Cardiac muscle cell (in vitro differentiated cells and primary cell): ENCODE results near the gene FSD1. TPM values are rescaled to one million over a fixed set of nuclear protein-coding genes. Genes with fewer than 3 reads are reported as not detected.

Experiments used
- DNase-seq, 2 donors: peaks; one replicate each; pipeline versions ENCODE4 v3.0.0 to v3.0.0-alpha.2; 2010 to 2017; ENCODE audit warnings: low read depth in 1 of 2, low spot score in 1 of 2
- H3K27ac ChIP-seq: fragments of 200-600 bp; sonication (generic); 2 replicates; pipeline ENCODE4 v1.5.1; 2016
- H3K27me3 ChIP-seq: fragments of 200-600 bp; sonication (generic); 2 replicates; pipeline ENCODE4 v1.6.0; 2016; ENCODE audit warnings: control low read depth
- H3K36me3 ChIP-seq: fragments of 200-600 bp; sonication (generic); 2 replicates; pipeline ENCODE4 v1.5.1; 2016; ENCODE audit warnings: control low read depth
- H3K4me1 ChIP-seq: fragments of 200-600 bp; sonication (generic); 2 replicates; pipeline ENCODE4 v1.8.1; 2017; ENCODE audit warnings: low read depth, mild to moderate bottlenecking, mixed run types
- H3K4me3 ChIP-seq: fragments of 200-600 bp; sonication (generic); 2 replicates; pipeline ENCODE4 v1.5.1; 2016; ENCODE audit warnings: mild to moderate bottlenecking
- H3K9me3 ChIP-seq: fragments of 200-600 bp; sonication (generic); 2 replicates; pipeline ENCODE4 v1.5.1; 2017; ENCODE audit warnings: low read depth, mild to moderate bottlenecking, control low read depth
- polyA plus RNA-seq: library from polyadenylated mRNA; unstranded; fragments of >200 nt; fragmentation: Nextera tagmentation; extraction: Ambion mirVana; gene quantifications from 2 replicates; pipeline ENCODE4 v1.2.1, GENCODE V29; 2016
- total RNA-seq: library from RNA; depleted of rRNA; stranded (reverse); fragments of >200 nt; gene quantifications from 2 replicates; pipeline ENCODE4 v1.2.3, GENCODE V29; 2016
- TF ChIP-seq, protein P1 (sequence below): IDR thresholded peaks from 2 replicates; pipeline ENCODE4 v1.5.1; 2012; ENCODE audit warnings: low read depth, mild to moderate bottlenecking, low read length

FSD1 gene
- total and polyA plus RNA-seq, 2 experiments from 2014 or later, result 18.5 to 24.7 TPM

DNA sequence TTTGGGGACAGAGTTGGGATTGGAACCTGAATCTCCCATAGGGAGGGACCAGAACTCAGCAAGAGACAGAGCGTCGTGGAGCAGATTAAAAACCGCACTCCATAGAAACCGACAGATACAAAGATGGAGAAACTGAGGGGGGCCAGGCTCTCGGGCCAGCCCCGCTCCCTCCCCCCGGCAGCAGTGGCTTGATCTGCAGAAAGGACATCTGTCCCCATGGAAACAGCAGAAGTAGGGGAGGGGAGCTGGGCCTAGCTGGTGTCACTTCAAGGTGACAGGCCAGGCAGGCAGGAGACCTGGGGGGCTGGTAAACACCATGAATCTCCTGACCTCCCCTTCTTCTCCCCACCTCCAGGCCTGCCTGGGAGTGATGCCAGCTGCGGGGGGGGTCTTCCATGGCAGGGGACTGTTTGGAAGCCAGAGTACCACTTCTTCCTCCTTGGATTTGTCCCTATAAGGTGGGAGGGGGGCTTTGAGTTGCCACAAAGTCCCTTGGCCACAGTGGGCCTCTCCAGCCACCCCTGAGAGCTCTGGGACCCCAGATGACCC lies 13.1 kb upstream of the FSD1 start:
- Histone ChIP-seq H3K4me1 (peaks cover 6% of the 10 kb centered on the region), H3K36me3 (no peaks in the 10 kb centered on the region), H3K9me3 (no peaks in the 10 kb centered on the region), H3K27me3 (no peaks in the 10 kb centered on the region), H3K27ac (no peak overlapping the region), H3K4me3 (no peak overlapping the region)
- TF ChIP-seq, protein P1, sequence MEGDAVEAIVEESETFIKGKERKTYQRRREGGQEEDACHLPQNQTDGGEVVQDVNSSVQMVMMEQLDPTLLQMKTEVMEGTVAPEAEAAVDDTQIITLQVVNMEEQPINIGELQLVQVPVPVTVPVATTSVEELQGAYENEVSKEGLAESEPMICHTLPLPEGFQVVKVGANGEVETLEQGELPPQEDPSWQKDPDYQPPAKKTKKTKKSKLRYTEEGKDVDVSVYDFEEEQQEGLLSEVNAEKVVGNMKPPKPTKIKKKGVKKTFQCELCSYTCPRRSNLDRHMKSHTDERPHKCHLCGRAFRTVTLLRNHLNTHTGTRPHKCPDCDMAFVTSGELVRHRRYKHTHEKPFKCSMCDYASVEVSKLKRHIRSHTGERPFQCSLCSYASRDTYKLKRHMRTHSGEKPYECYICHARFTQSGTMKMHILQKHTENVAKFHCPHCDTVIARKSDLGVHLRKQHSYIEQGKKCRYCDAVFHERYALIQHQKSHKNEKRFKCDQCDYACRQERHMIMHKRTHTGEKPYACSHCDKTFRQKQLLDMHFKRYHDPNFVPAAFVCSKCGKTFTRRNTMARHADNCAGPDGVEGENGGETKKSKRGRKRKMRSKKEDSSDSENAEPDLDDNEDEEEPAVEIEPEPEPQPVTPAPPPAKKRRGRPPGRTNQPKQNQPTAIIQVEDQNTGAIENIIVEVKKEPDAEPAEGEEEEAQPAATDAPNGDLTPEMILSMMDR, result no peak
- no peak for DNase-seq

DNA sequence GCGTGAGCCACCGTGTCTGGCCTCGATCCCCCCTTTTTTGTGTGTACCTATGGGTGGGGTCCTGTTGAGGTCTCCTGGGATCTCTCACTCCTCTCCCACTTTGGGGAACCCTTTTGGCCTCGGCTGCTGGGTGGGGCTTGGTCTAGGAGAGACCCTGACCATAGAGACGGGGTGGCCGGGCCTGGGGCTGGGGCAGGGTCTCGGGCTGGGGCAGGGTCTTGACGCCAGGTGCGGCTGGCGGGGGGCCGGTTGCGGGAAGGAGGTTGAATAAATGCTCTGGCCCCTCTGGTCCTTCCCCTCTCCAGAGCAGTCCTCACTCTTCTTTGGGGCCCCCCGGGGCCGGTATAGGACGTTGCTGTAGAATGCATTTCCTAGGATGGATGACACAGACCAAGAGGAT lies 11.9 kb upstream of the FSD1 start:
- DNase-seq, result no peak
- peaks cover 6% of the 10 kb centered on the region for H3K4me1 ChIP-seq
- H3K27me3 ChIP-seq, result no peaks in the 10 kb centered on the region
- H3K27ac ChIP-seq, result no peak overlapping the region
- H3K4me3 ChIP-seq, result no peak overlapping the region
- TF ChIP-seq, protein P1, result no peak
- no peaks in the 10 kb centered on the region for H3K9me3 ChIP-seq
- H3K36me3 ChIP-seq, result no peaks in the 10 kb centered on the region

DNA sequence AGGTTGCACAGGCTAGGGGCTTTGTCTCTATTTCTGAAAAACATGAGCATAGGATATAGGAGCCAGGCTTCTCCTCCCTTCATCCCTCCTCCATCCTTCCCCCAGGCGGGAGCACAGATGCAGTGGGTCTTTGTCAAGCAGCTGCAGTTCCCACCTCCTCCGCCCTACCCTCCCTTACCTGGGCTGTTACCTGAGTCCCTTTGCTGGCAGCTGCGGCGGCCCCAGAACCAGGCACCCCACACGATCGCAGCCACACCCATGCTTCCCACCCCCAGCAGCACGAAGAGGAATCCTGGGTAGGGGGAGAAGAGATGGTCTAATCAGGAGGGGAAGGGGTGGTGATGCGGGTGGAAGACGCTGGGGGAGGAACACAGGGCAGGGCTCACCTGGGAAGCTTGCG lies 10.0 kb upstream of the FSD1 start:
- H3K27ac ChIP-seq, result no peak overlapping the region
- H3K9me3 ChIP-seq, result no peaks in the 10 kb centered on the region
- no peak for DNase-seq
- no peaks in the 10 kb centered on the region for H3K36me3 ChIP-seq
- peaks cover 6% of the 10 kb centered on the region for H3K4me1 ChIP-seq
- no peaks in the 10 kb centered on the region for H3K27me3 ChIP-seq
- no peak overlapping the region for H3K4me3 ChIP-seq
- TF ChIP-seq, protein P1, result no peak

DNA sequence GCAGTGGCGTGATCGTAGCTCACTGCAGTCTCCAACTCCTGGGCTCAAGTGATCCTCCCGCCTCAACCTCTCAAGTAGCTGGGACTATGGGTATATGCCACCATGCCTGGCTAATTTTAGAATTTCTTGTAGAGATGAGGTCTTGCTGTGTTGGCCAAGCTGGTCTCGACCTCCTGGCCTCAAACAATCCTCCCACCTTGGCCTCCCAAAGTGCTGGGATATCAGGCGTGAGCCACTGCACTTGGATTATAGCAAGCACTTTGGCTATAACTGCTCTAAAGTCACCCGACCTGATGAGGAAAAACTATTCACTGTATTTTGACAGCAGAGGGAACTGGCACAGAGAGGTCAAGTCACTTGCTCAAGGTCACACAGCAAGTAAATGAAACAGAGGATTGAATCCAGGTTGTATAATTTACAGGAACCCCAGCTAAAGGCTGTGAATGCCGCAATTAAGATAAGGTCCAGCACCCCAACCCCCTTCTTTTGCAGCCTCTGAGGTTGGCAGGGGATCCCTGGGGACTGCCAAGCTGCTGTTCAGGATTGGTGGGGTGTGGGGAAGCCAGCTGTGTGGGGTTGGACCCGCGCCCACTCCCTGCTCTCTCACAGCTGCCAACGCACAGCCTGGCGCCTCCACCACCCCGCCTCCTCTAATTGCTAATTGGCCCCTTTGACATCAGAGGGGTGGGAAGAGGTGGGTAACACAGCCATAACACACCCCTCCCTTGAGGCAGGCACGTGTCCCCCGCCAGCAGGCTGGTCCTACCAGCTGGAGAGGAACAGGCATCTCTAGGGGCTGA lies 8.2 kb upstream of the FSD1 start:
- Histone ChIP-seq H3K4me1 (peaks cover 6% of the 10 kb centered on the region), H3K9me3 (no peaks in the 10 kb centered on the region), H3K4me3 (no peak overlapping the region), H3K27me3 (no peaks in the 10 kb centered on the region), H3K27ac (no peak overlapping the region), H3K36me3 (no peaks in the 10 kb centered on the region)
- TF ChIP-seq, protein P1, result no peak
- DNase-seq, result peak in 1 of 2 donors; percentile 45

DNA sequence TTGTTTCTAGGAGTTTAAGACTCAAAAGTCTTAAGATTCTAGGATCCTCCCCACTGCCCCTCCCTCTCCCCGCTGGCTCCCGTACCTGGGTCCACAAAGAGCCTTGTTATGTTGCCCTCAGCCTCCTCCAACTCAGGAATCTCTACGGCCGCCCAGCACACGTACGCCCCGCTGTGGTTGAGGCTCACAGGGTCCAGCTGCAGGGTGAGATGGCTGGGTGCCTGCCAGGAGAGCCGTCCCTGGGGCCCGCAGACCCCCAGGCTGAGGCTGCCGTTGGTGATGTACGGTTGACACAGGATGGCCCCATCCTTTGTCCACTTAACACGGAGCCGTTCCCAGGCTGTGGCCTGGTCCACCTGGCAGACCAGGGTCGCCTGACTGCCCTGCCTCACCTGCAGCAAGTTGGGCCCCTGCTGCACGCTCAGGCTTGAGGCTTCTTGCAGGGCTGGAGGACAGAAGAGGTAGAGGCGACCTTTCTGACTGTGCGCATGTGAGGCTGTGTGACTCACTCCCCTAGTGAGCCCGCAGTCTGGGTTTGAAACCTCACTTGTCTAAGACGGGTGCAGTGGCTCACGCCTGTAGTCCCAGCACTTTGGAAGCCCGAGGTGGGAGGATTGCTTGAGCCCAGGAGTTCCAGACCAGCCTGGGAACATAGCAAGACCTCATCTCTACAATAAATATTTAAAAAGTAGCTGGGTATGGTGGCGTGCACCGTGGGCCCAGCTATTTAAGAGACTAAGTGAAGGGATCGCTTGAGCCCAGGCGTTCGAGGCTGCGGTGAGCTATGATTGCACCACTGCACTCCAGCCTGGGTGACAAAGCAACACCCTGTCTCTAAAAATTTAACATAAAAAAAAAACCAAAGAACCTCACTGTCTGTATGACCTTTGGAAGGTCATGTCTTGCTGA lies 6.2 kb upstream of the FSD1 start:
- H3K27me3 ChIP-seq, result no peaks in the 10 kb centered on the region
- no peaks in the 10 kb centered on the region for H3K36me3 ChIP-seq
- H3K4me3 ChIP-seq, result no peak overlapping the region
- TF ChIP-seq, protein P1, result no peak
- DNase-seq, result no peak
- peaks cover 6% of the 10 kb centered on the region for H3K4me1 ChIP-seq
- no peak overlapping the region for H3K27ac ChIP-seq
- H3K9me3 ChIP-seq, result no peaks in the 10 kb centered on the region
